Measurements from ENCODE around the gene TMEM139.

DNA sequence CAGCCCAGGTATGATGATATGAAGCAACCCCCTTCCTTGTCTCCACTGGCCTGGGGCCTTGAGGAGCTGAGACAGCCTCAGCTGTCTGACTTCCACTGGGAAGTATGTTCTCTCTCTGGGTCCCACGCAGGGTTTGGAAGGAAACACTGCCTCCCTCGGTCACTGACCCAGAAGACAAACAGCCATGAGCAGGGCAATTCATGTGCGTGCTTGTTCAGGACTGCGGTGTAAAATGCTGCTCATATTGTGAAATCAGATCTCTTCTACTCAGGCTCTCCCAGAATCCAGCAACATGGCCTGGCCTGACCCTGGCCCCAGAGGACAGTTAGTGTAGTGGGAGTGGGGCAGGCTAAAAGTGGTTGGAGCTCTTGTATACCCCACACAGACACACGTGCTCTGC, 33.9 kb downstream of the TMEM139 start:
- TF ChIP-seq, protein P1, sequence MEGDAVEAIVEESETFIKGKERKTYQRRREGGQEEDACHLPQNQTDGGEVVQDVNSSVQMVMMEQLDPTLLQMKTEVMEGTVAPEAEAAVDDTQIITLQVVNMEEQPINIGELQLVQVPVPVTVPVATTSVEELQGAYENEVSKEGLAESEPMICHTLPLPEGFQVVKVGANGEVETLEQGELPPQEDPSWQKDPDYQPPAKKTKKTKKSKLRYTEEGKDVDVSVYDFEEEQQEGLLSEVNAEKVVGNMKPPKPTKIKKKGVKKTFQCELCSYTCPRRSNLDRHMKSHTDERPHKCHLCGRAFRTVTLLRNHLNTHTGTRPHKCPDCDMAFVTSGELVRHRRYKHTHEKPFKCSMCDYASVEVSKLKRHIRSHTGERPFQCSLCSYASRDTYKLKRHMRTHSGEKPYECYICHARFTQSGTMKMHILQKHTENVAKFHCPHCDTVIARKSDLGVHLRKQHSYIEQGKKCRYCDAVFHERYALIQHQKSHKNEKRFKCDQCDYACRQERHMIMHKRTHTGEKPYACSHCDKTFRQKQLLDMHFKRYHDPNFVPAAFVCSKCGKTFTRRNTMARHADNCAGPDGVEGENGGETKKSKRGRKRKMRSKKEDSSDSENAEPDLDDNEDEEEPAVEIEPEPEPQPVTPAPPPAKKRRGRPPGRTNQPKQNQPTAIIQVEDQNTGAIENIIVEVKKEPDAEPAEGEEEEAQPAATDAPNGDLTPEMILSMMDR (IDR thresholded peaks at IDR 0.05; ENCODE audit: low read depth, low read length), result no peak
- TF ChIP-seq POLR2A (IDR thresholded peaks at IDR 0.05; ENCODE audit: extremely low read depth, insufficient read length), result no peak

Data from NB4 (cell line).